ENCODE results near the gene PLEKHG4B. TPM values are rescaled to one million over a fixed set of nuclear protein-coding genes. Genes with fewer than 3 reads are reported as not detected.

The PLEKHG4B gene
- total RNA-seq, 1 experiment from 2014 or later: 1.2 TPM

DNA sequence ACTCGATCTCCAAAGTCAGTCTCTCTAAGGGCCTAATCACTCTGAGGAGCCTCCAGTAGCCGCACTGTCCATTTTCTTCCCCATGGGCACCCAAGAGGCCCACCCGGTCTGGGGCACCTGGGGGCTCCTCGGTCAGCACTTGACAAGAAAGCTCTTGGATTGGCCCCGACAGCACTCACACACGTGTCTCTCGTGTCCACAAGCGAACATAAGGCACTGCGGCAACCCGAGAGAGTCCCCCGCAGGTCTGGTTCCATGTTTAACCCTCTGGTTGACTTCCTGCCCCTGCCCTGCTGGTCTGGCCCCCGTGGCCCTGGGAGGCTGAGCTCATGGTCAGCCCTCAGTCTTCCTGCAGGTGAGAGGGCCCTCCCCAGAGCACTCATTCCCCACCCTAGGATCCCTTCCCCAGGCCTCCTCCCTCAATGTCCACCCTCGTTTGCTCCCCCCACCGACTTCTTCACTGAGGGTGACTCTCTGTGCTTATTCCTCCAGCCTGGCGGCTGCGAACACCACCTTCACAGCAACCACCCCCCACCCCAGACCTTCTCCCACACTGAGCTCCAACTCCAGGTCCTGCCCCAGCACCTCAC is 83.0 kb downstream of the PLEKHG4B start:
- CTCF ChIA-PET: no interaction called here
- Histone ChIP-seq H3K4me1 (ENCODE audit: insufficient read depth, low read length) (no peaks in the 10 kb centered on the region), H3K27me3 (ENCODE audit: low read length) (0 out of 2 replicates have a peak, but pooled peaks cover 3% of the 10 kb centered on the region), H3K79me2 (ENCODE audit: low read length) (no peaks in the 10 kb centered on the region), H3K9me3 (ENCODE audit: low read length) (no peaks in the 10 kb centered on the region), H3K27ac (ENCODE audit: low read length) (no peak overlapping the region), H3K4me2 (ENCODE audit: low read length) (no peak overlapping the region), H3K9ac (ENCODE audit: low read length) (no peak overlapping the region), H3K9me2 (replicated peaks; ENCODE audit: low read length) (no peaks in the 10 kb centered on the region), H4K20me1 (ENCODE audit: low read length) (no peaks in the 10 kb centered on the region), H3K4me3 (ENCODE audit: low read length) (no peak overlapping the region), H3K36me3 (ENCODE audit: low read depth, low read length) (no peaks in the 10 kb centered on the region), H3F3A (ENCODE audit: low read length, unreplicated experiment) (no peaks in the 10 kb centered on the region), H2AFZ (ENCODE audit: low read length) (no peak overlapping the region)
- POLR2A ChIA-PET (ENCODE audit: unreplicated experiment): no interaction called here
- TF ChIP-seq EZH2phosphoT487 (IDR thresholded peaks at IDR 0.05; ENCODE audit: borderline replicate concordance, low read length) (no peak), EZH2 (IDR thresholded peaks at IDR 0.05; ENCODE audit: low read length, unreplicated experiment) (no peak)
- TF ChIP-seq, protein P1, sequence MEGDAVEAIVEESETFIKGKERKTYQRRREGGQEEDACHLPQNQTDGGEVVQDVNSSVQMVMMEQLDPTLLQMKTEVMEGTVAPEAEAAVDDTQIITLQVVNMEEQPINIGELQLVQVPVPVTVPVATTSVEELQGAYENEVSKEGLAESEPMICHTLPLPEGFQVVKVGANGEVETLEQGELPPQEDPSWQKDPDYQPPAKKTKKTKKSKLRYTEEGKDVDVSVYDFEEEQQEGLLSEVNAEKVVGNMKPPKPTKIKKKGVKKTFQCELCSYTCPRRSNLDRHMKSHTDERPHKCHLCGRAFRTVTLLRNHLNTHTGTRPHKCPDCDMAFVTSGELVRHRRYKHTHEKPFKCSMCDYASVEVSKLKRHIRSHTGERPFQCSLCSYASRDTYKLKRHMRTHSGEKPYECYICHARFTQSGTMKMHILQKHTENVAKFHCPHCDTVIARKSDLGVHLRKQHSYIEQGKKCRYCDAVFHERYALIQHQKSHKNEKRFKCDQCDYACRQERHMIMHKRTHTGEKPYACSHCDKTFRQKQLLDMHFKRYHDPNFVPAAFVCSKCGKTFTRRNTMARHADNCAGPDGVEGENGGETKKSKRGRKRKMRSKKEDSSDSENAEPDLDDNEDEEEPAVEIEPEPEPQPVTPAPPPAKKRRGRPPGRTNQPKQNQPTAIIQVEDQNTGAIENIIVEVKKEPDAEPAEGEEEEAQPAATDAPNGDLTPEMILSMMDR (conservative IDR thresholded peaks at IDR 0.05; ENCODE audit: low read depth, low read length): no peak
- DNase-seq: no peak
- BruUV-seq (replicated peaks): no TSS peak
- intact Hi-C loops (cut with micrococcal nuclease): no loop called here
- no peak for ATAC-seq

DNA sequence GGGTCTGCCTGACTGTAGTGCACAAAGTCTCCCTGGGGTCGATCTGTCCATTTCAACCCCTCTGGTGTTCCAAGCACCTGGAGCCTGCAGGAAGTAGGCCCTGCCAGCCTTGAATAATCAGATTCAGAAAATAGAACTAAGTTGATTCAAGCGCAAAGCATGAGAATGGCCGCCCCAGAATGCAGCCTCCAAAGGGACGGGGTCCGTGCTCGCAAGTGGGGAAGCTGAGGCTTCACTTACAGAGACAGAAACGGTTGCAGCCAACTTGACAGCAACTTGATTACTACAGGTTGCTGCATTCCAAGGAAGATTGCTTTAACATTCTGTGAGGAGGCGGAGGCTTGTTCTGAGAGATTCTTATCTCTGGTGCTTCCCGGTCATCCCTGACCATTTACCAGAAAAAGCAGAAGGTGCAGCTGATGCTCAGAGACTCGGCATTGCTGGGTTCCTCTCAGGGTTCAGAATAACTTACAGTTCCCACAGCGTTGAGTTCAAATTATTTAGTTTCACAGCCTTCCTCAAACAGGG is 84.4 kb downstream of the PLEKHG4B start:
- H3K4me2 ChIP-seq (ENCODE audit: low read length): no peak overlapping the region
- no TSS peak for BruUV-seq (replicated peaks)
- TF ChIP-seq EZH2phosphoT487 (IDR thresholded peaks at IDR 0.05; ENCODE audit: borderline replicate concordance, low read length): no peak
- TF ChIP-seq, protein P1 (conservative IDR thresholded peaks at IDR 0.05; ENCODE audit: low read depth, low read length): no peak
- no peak for TF ChIP-seq EZH2 (IDR thresholded peaks at IDR 0.05; ENCODE audit: low read length, unreplicated experiment)
- H3K36me3 ChIP-seq (ENCODE audit: low read depth, low read length): no peaks in the 10 kb centered on the region
- H4K20me1 ChIP-seq (ENCODE audit: low read length): no peaks in the 10 kb centered on the region
- H3K27me3 ChIP-seq (ENCODE audit: low read length): 0 out of 2 replicates have a peak, but pooled peaks cover 3% of the 10 kb centered on the region
- no peak overlapping the region for H3K27ac ChIP-seq (ENCODE audit: low read length)
- no peaks in the 10 kb centered on the region for H3K4me1 ChIP-seq (ENCODE audit: insufficient read depth, low read length)
- intact Hi-C loops (cut with micrococcal nuclease): no loop called here
- H3K79me2 ChIP-seq (ENCODE audit: low read length): no peaks in the 10 kb centered on the region
- ChIA-PET CTCF (no interaction called here), POLR2A (ENCODE audit: unreplicated experiment) (no interaction called here)
- H3K9me3 ChIP-seq (ENCODE audit: low read length): no peaks in the 10 kb centered on the region
- no peak overlapping the region for H3K9ac ChIP-seq (ENCODE audit: low read length)
- H3F3A ChIP-seq (ENCODE audit: low read length, unreplicated experiment): no peaks in the 10 kb centered on the region
- H2AFZ ChIP-seq (ENCODE audit: low read length): no peak overlapping the region
- H3K4me3 ChIP-seq (ENCODE audit: low read length): no peak overlapping the region
- H3K9me2 ChIP-seq (replicated peaks; ENCODE audit: low read length): no peaks in the 10 kb centered on the region
- no peak for DNase-seq
- ATAC-seq: no peak

DNA sequence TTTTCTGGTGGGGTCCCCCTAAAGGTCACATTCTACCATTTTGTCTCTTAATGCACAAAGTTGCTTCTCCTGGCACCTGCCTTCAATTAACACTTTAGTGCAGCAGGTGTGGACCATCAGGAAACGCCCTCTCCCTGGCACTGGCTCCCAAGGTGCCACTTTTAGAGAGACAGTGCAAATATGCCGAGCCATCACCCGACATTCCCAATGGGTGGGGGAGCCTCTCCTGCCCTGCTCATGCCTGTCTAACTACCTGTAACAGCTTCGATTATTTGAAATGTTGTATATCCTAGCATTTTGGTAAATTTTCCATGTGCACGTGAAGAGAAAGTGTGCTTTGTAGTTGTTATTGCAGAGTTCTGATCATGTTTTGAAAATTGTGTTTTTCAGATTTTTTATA is 86.1 kb downstream of the PLEKHG4B start:
- intact Hi-C loops (cut with micrococcal nuclease): no loop called here
- 0 out of 2 replicates have a peak, but pooled peaks cover 3% of the 10 kb centered on the region for H3K27me3 ChIP-seq (ENCODE audit: low read length)

More for the DNA sequence above, 86.1 kb downstream of the PLEKHG4B start:
- Histone ChIP-seq H3K36me3 (ENCODE audit: low read depth, low read length) (no peaks in the 10 kb centered on the region), H3K4me2 (ENCODE audit: low read length) (no peak overlapping the region), H3K79me2 (ENCODE audit: low read length) (no peaks in the 10 kb centered on the region), H3K4me3 (ENCODE audit: low read length) (no peak overlapping the region), H4K20me1 (ENCODE audit: low read length) (no peaks in the 10 kb centered on the region), H3K4me1 (ENCODE audit: insufficient read depth, low read length) (no peaks in the 10 kb centered on the region), H3K9ac (ENCODE audit: low read length) (no peak overlapping the region), H3K9me2 (replicated peaks; ENCODE audit: low read length) (no peaks in the 10 kb centered on the region), H3F3A (ENCODE audit: low read length, unreplicated experiment) (no peaks in the 10 kb centered on the region), H3K9me3 (ENCODE audit: low read length) (no peaks in the 10 kb centered on the region), H3K27ac (ENCODE audit: low read length) (no peak overlapping the region), H2AFZ (ENCODE audit: low read length) (no peak overlapping the region)
- DNase-seq: no peak
- ChIA-PET POLR2A (ENCODE audit: unreplicated experiment) (no interaction called here), CTCF (no interaction called here)
- ATAC-seq: no peak
- no TSS peak for BruUV-seq (replicated peaks)
- TF ChIP-seq, protein P1 (conservative IDR thresholded peaks at IDR 0.05; ENCODE audit: low read depth, low read length): no peak
- TF ChIP-seq EZH2phosphoT487 (IDR thresholded peaks at IDR 0.05; ENCODE audit: borderline replicate concordance, low read length): no peak
- TF ChIP-seq EZH2 (IDR thresholded peaks at IDR 0.05; ENCODE audit: low read length, unreplicated experiment): no peak
